Activated T-cell treated with anti-CD3 and anti-CD28 coated beads, Interleukin-2, amount 50 U/mL, for 4 hours (primary cell): Measurements from ENCODE around the gene PRAMEF1. TPM values are rescaled to one million over a fixed set of nuclear protein-coding genes. Genes with fewer than 3 reads are reported as not detected.
"Not testable (repeated sequence)": the region's sequence is repeated elsewhere in the genome, so short reads cannot be mapped to it uniquely, and the experiment has no call there.

Experiments used
- ATAC-seq, 2 donors: fragments of 200-7000 bp; cut with Tn5 transposase; one replicate each; pipeline ENCODE4 v1.10.0; 2021
- DNase-seq: peaks from one replicate; pipeline ENCODE4 v3.0.0-alpha.2; 2020
- H3K27me3 Mint-ChIP-seq: one replicate; pipeline ENCODE4 v1.8.0; 2021; ENCODE audit warnings: low read depth, mixed read lengths
- H3K36me3 Mint-ChIP-seq: one replicate; pipeline ENCODE4 v1.8.0; 2022; ENCODE audit warnings: mixed read lengths; ENCODE audit not compliant: insufficient read depth
- H3K4me1 Mint-ChIP-seq: one replicate; pipeline ENCODE4 v1.8.0; 2021; ENCODE audit warnings: low read depth, mixed read lengths
- H3K4me3 Mint-ChIP-seq: one replicate; pipeline ENCODE4 v1.8.0; 2021; ENCODE audit warnings: mild to moderate bottlenecking, moderate library complexity, mixed read lengths
- H3K9me3 Mint-ChIP-seq: one replicate; pipeline ENCODE4 v1.8.0; 2021; ENCODE audit warnings: mixed read lengths
- total RNA-seq, 3 donors: library from RNA; stranded (reverse); gene quantifications; one replicate each; pipeline ENCODE4 v1.2.1, GENCODE V29; 2021

The PRAMEF1 gene
- total RNA-seq, 3 donors from 2014 or later: not detected

DNA sequence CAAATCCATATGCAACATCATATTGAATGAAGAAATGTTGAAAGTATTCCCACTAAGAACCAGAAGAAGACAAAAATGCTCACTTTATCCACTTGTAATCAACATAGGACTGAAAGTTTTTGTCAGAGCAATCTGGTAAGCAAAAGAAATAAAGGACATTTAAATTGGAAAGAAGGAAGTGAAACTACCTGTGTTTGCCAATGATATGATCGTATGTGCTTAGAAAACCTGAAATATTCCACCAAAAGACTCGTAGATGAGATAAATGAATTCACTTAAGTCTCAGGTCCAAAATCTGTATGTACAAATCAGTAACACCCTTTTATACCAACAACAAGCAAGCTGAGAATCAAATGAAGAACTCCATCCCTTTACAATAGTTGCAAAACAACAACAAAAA, 8.5 kb downstream of the PRAMEF1 start:
- Mint-ChIP-seq H3K36me3 (no peaks in the 10 kb centered on the region), H3K9me3 (peaks cover 9% of the 10 kb centered on the region), H3K27me3 (peaks cover 7% of the 10 kb centered on the region), H3K4me1 (no peaks in the 10 kb centered on the region), H3K4me3 (no peak overlapping the region)
- no peak for DNase-seq
- no peak for ATAC-seq

DNA sequence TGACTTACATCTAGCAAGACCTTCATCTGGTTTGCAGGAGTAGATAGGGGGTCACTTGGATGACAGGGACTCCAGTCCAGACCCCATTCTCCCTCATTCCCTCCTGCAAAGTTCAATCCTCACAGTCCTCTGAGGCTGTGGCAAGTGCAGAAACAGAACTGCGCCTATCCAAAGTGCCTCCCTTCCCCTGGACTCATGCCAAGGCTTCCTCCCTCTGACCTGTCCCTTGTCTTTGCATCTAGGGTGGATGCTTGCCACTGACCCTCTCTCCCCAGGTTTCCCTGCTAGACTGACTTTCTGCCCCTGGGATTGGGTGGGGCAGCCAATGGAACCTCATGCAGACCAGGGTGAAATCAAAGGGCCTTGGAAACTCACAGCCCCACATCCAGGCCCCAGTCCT, 18.7 kb downstream of the PRAMEF1 start:
- ATAC-seq (no peak), DNase-seq (no peak)
- Mint-ChIP-seq H3K4me1 (no peaks in the 10 kb centered on the region), H3K36me3 (no peaks in the 10 kb centered on the region), H3K9me3 (peaks cover 7% of the 10 kb centered on the region), H3K27me3 (peaks cover 40% of the 10 kb centered on the region), H3K4me3 (no peak overlapping the region)

DNA sequence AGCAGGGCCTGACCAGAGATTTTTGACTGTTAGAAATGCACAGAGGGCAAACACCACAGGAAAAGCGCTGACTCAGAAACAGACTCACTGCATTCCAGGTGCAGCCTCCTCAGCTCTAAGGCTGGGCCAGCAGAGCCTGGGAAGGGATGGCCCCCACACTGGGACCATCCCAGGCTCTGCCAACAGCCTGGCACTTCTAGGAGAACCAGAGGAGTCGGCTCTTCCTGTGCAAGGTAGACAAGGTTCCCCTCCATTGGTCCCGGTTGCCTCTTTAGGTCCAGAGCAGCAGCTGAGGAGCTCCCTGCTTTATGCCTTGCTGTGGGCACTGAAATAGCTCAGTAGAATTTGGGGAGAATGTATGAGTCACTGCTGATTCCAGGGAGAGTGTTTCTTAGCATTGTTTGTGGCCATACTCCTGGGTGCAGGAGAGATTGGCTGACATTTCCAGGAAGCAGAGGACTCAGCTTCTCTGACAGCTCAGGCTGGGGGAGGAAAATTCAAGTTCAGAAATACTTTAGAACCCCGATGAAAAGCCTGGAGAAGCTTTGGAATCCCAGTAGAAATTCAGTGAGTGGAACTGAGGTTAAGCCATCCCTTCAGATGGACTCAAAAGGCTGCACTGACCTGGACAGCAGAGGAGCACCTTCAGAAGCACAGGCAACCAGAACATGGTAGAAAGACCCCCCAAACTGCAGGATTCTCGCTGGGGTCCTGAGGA, 19.7 kb downstream of the PRAMEF1 start:
- no peaks in the 10 kb centered on the region for H3K4me1 Mint-ChIP-seq
- DNase-seq (no peak), ATAC-seq (no peak)
- no peak overlapping the region for H3K4me3 Mint-ChIP-seq
- H3K36me3 Mint-ChIP-seq: no peaks in the 10 kb centered on the region
- peaks cover 2% of the 10 kb centered on the region for H3K9me3 Mint-ChIP-seq
- peaks cover 33% of the 10 kb centered on the region for H3K27me3 Mint-ChIP-seq

GRCh38 chr1:12811409-12811784, 20.2 kb downstream of the PRAMEF1 start:
- Mint-ChIP-seq H3K4me3 (no peak overlapping the region), H3K36me3 (no peaks in the 10 kb centered on the region), H3K4me1 (no peaks in the 10 kb centered on the region), H3K27me3 (peaks cover 32% of the 10 kb centered on the region), H3K9me3 (peaks cover 2% of the 10 kb centered on the region)
- ATAC-seq: no peak
- DNase-seq: no peak

GRCh38 chr1:12819061-12819460, 27.9 kb downstream of the PRAMEF1 start:
- not testable (repeated sequence) for H3K9me3 Mint-ChIP-seq, H3K36me3 Mint-ChIP-seq, DNase-seq, H3K4me3 Mint-ChIP-seq, H3K4me1 Mint-ChIP-seq, ATAC-seq
- H3K27me3 Mint-ChIP-seq: peaks cover 22% of the 10 kb centered on the region

DNA sequence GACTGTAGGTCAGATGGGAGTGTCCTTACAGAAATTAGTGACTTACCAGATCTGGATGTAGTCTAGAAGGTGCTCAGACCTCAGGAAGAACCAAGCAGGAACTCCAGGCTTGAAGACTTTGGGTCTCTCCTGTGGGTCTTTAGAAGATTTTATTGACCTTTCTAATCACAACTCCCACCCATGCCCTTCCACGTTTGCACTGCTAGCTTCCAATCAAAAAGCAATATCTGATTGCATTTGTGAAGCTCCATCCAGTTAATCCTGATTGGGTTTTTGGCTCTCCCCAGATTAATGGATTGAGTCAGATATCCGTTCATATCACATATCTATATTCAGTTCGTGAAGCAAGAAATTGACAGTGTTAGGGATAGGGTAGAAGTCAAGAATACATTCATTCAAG, 40.1 kb downstream of the PRAMEF1 start, which contains the start of gene PRAMEF11:
Gene PRAMEF11, minus strand, starts transcription at position 101 of the 400 bp plus-strand sequence. CDS start 2,621 bp downstream, outside the sequence.
- not testable (repeated sequence) for H3K4me3 Mint-ChIP-seq, H3K9me3 Mint-ChIP-seq, H3K4me1 Mint-ChIP-seq, ATAC-seq, DNase-seq, H3K36me3 Mint-ChIP-seq
- H3K27me3 Mint-ChIP-seq: peaks cover 15% of the 10 kb centered on the region

- DNase-seq, ATAC-seq, H3K36me3 Mint-ChIP-seq, H3K4me3 Mint-ChIP-seq, H3K4me1 Mint-ChIP-seq, H3K9me3 Mint-ChIP-seq: not testable (repeated sequence)
- H3K27me3 Mint-ChIP-seq: peaks cover 16% of the 10 kb centered on the region
Observed at GRCh38 chr1:12833251-12833650, 42.1 kb downstream of the PRAMEF1 start.

Other genes with a start within 250 kb of the PRAMEF1 start
- 10 to 100 TPM; 60.4 to 72.6 (median 69.9) TPM for gene DHRS3, start 173.2 kb upstream of the PRAMEF1 start, total RNA-seq
- not detected for gene AADACL4, start 147.3 kb upstream of the PRAMEF1 start, total RNA-seq
- gene AADACL3, start 75.3 kb upstream of the PRAMEF1 start, total RNA-seq: not detected
- not detected for gene CFAP107, start 45.2 kb upstream of the PRAMEF1 start, total RNA-seq
- not detected for gene PRAMEF12, start 17.7 kb upstream of the PRAMEF1 start, total RNA-seq
- not detected for gene PRAMEF11, start 40.0 kb downstream of the PRAMEF1 start, total RNA-seq
- not detected for gene HNRNPCL1, start 57.3 kb downstream of the PRAMEF1 start, total RNA-seq
- gene PRAMEF2, start 65.7 kb downstream of the PRAMEF1 start, total RNA-seq: not detected
- not detected for gene PRAMEF4, start 94.8 kb downstream of the PRAMEF1 start, total RNA-seq
- gene PRAMEF10, start 106.9 kb downstream of the PRAMEF1 start, total RNA-seq: not detected
- not detected for gene PRAMEF7, start 125.2 kb downstream of the PRAMEF1 start, total RNA-seq
- not detected for gene PRAMEF6, start 156.2 kb downstream of the PRAMEF1 start, total RNA-seq